ENCODE results near the gene SV2B.

DNA sequence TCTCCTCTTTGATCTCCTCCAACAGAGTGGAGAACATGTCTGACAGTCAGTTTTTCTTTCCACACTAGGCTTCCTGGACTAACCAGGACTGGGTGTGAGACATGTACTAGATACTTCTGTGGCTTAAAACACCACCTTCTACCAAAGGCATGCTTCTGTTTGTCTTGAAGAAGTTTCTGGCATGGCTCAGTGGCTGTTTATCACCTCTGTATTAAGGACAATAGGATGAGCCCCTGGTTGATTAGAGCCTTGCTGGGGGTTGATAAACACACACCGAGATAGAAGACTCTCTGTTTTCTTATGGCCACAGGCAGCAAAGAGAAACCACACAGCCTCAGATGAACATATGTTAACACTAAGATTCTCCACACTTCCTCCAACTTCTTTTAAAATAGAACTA is 40.5 kb downstream of the SV2B start:
- TF ChIP-seq, protein P1, sequence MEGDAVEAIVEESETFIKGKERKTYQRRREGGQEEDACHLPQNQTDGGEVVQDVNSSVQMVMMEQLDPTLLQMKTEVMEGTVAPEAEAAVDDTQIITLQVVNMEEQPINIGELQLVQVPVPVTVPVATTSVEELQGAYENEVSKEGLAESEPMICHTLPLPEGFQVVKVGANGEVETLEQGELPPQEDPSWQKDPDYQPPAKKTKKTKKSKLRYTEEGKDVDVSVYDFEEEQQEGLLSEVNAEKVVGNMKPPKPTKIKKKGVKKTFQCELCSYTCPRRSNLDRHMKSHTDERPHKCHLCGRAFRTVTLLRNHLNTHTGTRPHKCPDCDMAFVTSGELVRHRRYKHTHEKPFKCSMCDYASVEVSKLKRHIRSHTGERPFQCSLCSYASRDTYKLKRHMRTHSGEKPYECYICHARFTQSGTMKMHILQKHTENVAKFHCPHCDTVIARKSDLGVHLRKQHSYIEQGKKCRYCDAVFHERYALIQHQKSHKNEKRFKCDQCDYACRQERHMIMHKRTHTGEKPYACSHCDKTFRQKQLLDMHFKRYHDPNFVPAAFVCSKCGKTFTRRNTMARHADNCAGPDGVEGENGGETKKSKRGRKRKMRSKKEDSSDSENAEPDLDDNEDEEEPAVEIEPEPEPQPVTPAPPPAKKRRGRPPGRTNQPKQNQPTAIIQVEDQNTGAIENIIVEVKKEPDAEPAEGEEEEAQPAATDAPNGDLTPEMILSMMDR (IDR thresholded peaks at IDR 0.05): no peak
- no peak for TF ChIP-seq POLR2A (IDR thresholded peaks at IDR 0.05)

All from testis (tissue), 2 donors.